Body of pancreas (tissue), 4 donors: ENCODE results near the gene RAB8A. TPM values are rescaled to one million over a fixed set of nuclear protein-coding genes. Genes with fewer than 3 reads are reported as not detected.

Experiments
- ATAC-seq: fragments of 150-250 bp; one replicate; pipeline ENCODE4 v1.9.1; 2016
- DNase-seq, 4 donors: peaks; one replicate each; pipeline ENCODE4 v3.0.0-alpha.2; 2019
- H3K27ac ChIP-seq, 4 donors: fragments of 200-600 bp; sonication (generic); 1 replicate in 3 of 4; 2 replicates in 1 of 4; pipeline versions ENCODE4 v1.5.1 to v1.6.1; 2016 to 2019; ENCODE audit warnings: mild to moderate bottlenecking in 1 of 4, mixed read lengths in 1 of 4, moderate library complexity in 1 of 4
- H3K27me3 ChIP-seq, 2 donors: fragments of 200-600 bp; sonication (generic); one replicate each; pipeline ENCODE4 v1.6.0; 2016; ENCODE audit warnings: mild to moderate bottlenecking in 1 of 2
- H3K36me3 ChIP-seq, 2 donors: fragments of 200-600 bp; sonication (generic); replicated peaks in 1 of 2; 2 replicates each; pipeline ENCODE4 v1.5.1; 2016; ENCODE audit warnings: low read depth in 2 of 2; ENCODE audit not compliant: insufficient read depth in 1 of 2
- H3K4me1 ChIP-seq: fragments of 200-600 bp; sonication (generic); one replicate; pipeline ENCODE4 v1.6.0; 2016
- H3K4me3 ChIP-seq, 2 donors: fragments of 200-600 bp; sonication (generic); 1 replicate in 1 of 2; 2 replicates in 1 of 2; pipeline ENCODE4 v1.5.1; 2016 to 2019
- H3K9me3 ChIP-seq, 3 donors: fragments of 200-600 bp; sonication (generic); 1 replicate in 2 of 3; 2 replicates in 1 of 3; pipeline ENCODE4 v1.5.1; 2016
- POLR2A ChIP-seq, 3 donors: fragments of 450-650 bp; IDR thresholded peaks; one replicate each; pipeline ENCODE4 v1.6.1; 2016; ENCODE audit warnings: antibody characterized with exemption in 3 of 3, mild to moderate bottlenecking in 2 of 3
- WGBS, 2 donors: methylation state at CpG; one replicate each; pipeline ENCODE4 v1.1.5; 2017; 5-methylcytosine and 5-hydroxymethylcytosine counted together
- intact Hi-C: fragments of 100-400 bp; cut with DNase I; formaldehyde crosslinking; loops from one replicate; pipeline ENCODE4 v1.15.1; 2023
- total RNA-seq, 2 donors: library from RNA; depleted of rRNA; stranded (reverse); fragments of >200 nt; gene quantifications; one replicate each; pipeline ENCODE4 v1.1.0, GENCODE V29; 2016
- TF ChIP-seq, protein P1 (sequence below), 7 experiments: fragments of 450-650 bp in 4 of 7; fragments of 200-600 bp in 3 of 7; sonication (generic) in 3 of 7; IDR thresholded peaks; one replicate each; pipeline ENCODE4 v1.5.1; 2016 to 2019; ENCODE audit warnings: antibody characterized with exemption in 7 of 7

The RAB8A gene
- total RNA-seq, 2 donors from 2014 or later, result 15.5 to 32.2 TPM

DNA sequence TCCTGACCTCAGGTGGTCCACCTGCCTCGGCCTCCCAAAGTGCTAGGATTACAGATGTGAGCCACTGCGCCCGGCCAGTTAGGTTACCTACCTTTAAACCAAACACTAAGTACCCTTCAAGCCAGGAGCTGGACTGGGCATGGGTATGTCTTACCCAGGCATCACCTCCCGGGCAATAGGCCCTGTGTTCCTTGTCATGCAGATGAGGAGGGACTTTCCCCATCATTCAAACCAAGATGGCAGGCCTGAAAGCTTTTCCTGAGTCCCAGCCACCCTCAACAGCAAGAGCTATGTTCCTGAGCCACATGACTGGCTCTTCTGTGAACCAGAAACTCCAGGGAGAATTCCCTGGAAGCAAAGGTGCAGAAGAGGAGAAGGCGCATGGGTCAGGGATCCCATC, 9.5 kb downstream of the RAB8A start:
- intact Hi-C loops, result no loop called here
- Histone ChIP-seq H3K4me3 (no peak overlapping the region), H3K36me3 (peaks cover 4 to 37% of the 10 kb centered on the region in 2 donors), H3K9me3 (no peaks in the 10 kb centered on the region), H3K4me1 (no peaks in the 10 kb centered on the region), H3K27ac (no peak overlapping the region), H3K27me3 (no peaks in the 10 kb centered on the region)
- 79 to 88% methylated on average over 5 of the region's 5 CpGs for WGBS, 2 donors
- no peak for ATAC-seq
- no peak for DNase-seq
- TF ChIP-seq POLR2A (IDR thresholded peaks at IDR 0.05), result no peak
- TF ChIP-seq, protein P1, sequence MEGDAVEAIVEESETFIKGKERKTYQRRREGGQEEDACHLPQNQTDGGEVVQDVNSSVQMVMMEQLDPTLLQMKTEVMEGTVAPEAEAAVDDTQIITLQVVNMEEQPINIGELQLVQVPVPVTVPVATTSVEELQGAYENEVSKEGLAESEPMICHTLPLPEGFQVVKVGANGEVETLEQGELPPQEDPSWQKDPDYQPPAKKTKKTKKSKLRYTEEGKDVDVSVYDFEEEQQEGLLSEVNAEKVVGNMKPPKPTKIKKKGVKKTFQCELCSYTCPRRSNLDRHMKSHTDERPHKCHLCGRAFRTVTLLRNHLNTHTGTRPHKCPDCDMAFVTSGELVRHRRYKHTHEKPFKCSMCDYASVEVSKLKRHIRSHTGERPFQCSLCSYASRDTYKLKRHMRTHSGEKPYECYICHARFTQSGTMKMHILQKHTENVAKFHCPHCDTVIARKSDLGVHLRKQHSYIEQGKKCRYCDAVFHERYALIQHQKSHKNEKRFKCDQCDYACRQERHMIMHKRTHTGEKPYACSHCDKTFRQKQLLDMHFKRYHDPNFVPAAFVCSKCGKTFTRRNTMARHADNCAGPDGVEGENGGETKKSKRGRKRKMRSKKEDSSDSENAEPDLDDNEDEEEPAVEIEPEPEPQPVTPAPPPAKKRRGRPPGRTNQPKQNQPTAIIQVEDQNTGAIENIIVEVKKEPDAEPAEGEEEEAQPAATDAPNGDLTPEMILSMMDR (IDR thresholded peaks at IDR 0.05), result no peak

GRCh38 chr19:16121967-16122366, 10.3 kb downstream of the RAB8A start:
- Histone ChIP-seq H3K36me3 (peaks cover 4 to 42% of the 10 kb centered on the region in 2 donors), H3K27ac (no peak overlapping the region), H3K4me1 (no peaks in the 10 kb centered on the region), H3K27me3 (no peaks in the 10 kb centered on the region), H3K4me3 (no peak overlapping the region), H3K9me3 (no peaks in the 10 kb centered on the region)
- TF ChIP-seq POLR2A (IDR thresholded peaks at IDR 0.05), result no peak
- TF ChIP-seq, protein P1 (IDR thresholded peaks at IDR 0.05), result no peak
- no peak for ATAC-seq
- intact Hi-C loops, result no loop called here
- 86 to 94% methylated on average over 8 to 11 of the region's 11 CpGs for WGBS, 2 donors
- no peak for DNase-seq

- Histone ChIP-seq H3K4me3 (no peak overlapping the region), H3K9me3 (no peaks in the 10 kb centered on the region), H3K27me3 (no peaks in the 10 kb centered on the region), H3K36me3 (peaks cover 4 to 52% of the 10 kb centered on the region in 2 donors), H3K4me1 (no peaks in the 10 kb centered on the region), H3K27ac (no peak overlapping the region)
- intact Hi-C loops, result no loop called here
- no peak for ATAC-seq
- 90 to 94% methylated on average over 10 to 14 of the region's 14 CpGs for WGBS, 2 donors
- TF ChIP-seq, protein P1 (IDR thresholded peaks at IDR 0.05), result no peak
- TF ChIP-seq POLR2A (IDR thresholded peaks at IDR 0.05), result no peak
- DNase-seq, result no peak
Measured at GRCh38 chr19:16124953-16125352, 13.3 kb downstream of the RAB8A start.

- Histone ChIP-seq H3K4me1 (no peaks in the 10 kb centered on the region), H3K9me3 (no peaks in the 10 kb centered on the region), H3K36me3 (peaks cover 4 to 55% of the 10 kb centered on the region in 2 donors), H3K27me3 (no peaks in the 10 kb centered on the region), H3K4me3 (no peak overlapping the region), H3K27ac (no peak overlapping the region)
- TF ChIP-seq, protein P1 (IDR thresholded peaks at IDR 0.05), result no peak
- no peak for TF ChIP-seq POLR2A (IDR thresholded peaks at IDR 0.05)
- ATAC-seq (no peak), DNase-seq (no peak)
- WGBS, 2 donors, result 84 to 86% methylated on average over 6 to 9 of the region's 10 CpGs
- intact Hi-C loops, result no loop called here
Measured at GRCh38 chr19:16125737-16126495, 14.2 kb downstream of the RAB8A start.

DNA sequence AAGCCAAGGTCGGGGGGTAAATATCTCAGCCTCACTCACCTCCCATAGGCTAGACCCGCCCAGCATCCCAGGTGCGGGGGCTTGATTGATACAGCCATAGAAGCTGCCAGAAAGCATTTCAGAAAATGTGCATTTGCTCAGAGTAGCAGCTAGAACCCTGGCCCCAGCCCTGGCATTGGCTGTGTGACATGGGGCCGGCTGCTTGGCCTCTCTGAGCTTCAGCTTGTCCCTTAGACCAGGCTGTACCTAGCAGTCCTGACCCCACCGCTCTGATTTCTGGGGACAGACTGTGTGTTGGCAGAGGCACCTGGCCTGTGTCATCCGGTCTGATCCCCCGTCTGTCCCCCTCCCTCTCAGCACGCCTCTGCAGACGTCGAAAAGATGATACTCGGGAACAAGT, 15.4 kb downstream of the RAB8A start:
- no peak for TF ChIP-seq POLR2A (IDR thresholded peaks at IDR 0.05)
- TF ChIP-seq, protein P1 (IDR thresholded peaks at IDR 0.05), result no peak
- H3K4me3 ChIP-seq, result no peak overlapping the region
- intact Hi-C loops, result no loop called here
- no peak overlapping the region for H3K27ac ChIP-seq
- WGBS, 2 donors, result 82 to 88% methylated on average over 9 to 11 of the region's 11 CpGs
- H3K9me3 ChIP-seq, result no peaks in the 10 kb centered on the region
- peaks cover 4 to 46% of the 10 kb centered on the region in 2 donors for H3K36me3 ChIP-seq
- DNase-seq (no peak), ATAC-seq (no peak)
- H3K4me1 ChIP-seq, result no peaks in the 10 kb centered on the region
- H3K27me3 ChIP-seq, result no peaks in the 10 kb centered on the region
